ENCODE data around the gene MYCBP.

MYCBP gene

GRCh38 chr1:38896169-38896568, 23.0 kb upstream of the MYCBP start:
- POLR2A ChIA-PET, result interaction anchor here (0.6 kb wide), 1 partner anchor 20 kb away, joined by 3 read pairs; no protein-coding TSS in a partner anchor
- no peak overlapping the region for H3K27ac ChIP-seq (ENCODE audit: extremely low read depth, low read depth, low read length)
- H3K9me3 ChIP-seq (ENCODE audit: control insufficient read depth, insufficient read depth, low read depth, low read length), result no peaks in the 10 kb centered on the region
- H3K36me3 ChIP-seq (ENCODE audit: control insufficient read depth in 2 of 2, insufficient read depth in 1 of 2, low read length in 2 of 2), result no peaks in the 10 kb centered on the region
- no peaks in the 10 kb centered on the region for H3K4me1 ChIP-seq (ENCODE audit: control insufficient read depth, insufficient read depth, low read length)
- TF ChIP-seq ZNF48 (tag by site-specific recombination; IDR thresholded peaks at IDR 0.05) (no peak), ZNF184 (tag by site-specific recombination; IDR thresholded peaks at IDR 0.05) (no peak), ZNF121 (tag by site-specific recombination; IDR thresholded peaks at IDR 0.05) (no peak), ZSCAN4 (tag by site-specific recombination; IDR thresholded peaks at IDR 0.05) (no peak), ZBTB8A (tag by site-specific recombination; IDR thresholded peaks at IDR 0.05) (no peak), YY1 (tag by site-specific recombination; IDR thresholded peaks at IDR 0.05) (no peak), ZNF777 (tag by site-specific recombination; IDR thresholded peaks at IDR 0.05; ENCODE audit: borderline replicate concordance) (no peak), ZNF146 (tag by site-specific recombination; IDR thresholded peaks at IDR 0.05) (no peak), AEBP2 (tag by site-specific recombination; IDR thresholded peaks at IDR 0.05; ENCODE audit: borderline replicate concordance) (no peak), GFI1B (tag by site-specific recombination; IDR thresholded peaks at IDR 0.05) (no peak), ZNF398 (tag by site-specific recombination; IDR thresholded peaks at IDR 0.05) (no peak)
- CTCF ChIA-PET, result no interaction called here
- no peak overlapping the region for H3K4me3 ChIP-seq (ENCODE audit: low read depth, low read length)

GRCh38 chr1:38892976-38893375, 19.8 kb upstream of the MYCBP start:
- TF ChIP-seq ZNF747 (tag by site-specific recombination; IDR thresholded peaks at IDR 0.05) (no peak), ZNF561 (tag by site-specific recombination; IDR thresholded peaks at IDR 0.05; ENCODE audit: borderline replicate concordance) (no peak), BCL6B (tag by site-specific recombination; IDR thresholded peaks at IDR 0.05) (no peak), ZNF341 (tag by site-specific recombination; IDR thresholded peaks at IDR 0.05; ENCODE audit: low read depth) (no peak), ZBTB21 (tag by site-specific recombination; IDR thresholded peaks at IDR 0.05) (no peak), ZNF148 (tag by site-specific recombination; IDR thresholded peaks at IDR 0.05; ENCODE audit: borderline replicate concordance) (no peak), ZNF639 (tag by site-specific recombination; IDR thresholded peaks at IDR 0.05) (no peak), ZNF157 (tag by site-specific recombination; IDR thresholded peaks at IDR 0.05) (no peak), ZNF169 (tag by site-specific recombination; IDR thresholded peaks at IDR 0.05) (no peak), ZNF404 (tag by site-specific recombination; IDR thresholded peaks at IDR 0.05) (no peak), IKZF3 (tag by site-specific recombination; IDR thresholded peaks at IDR 0.05) (no peak)
- no peaks in the 10 kb centered on the region for H3K4me1 ChIP-seq (ENCODE audit: control insufficient read depth, insufficient read depth, low read length)
- H3K27ac ChIP-seq (ENCODE audit: extremely low read depth, low read depth, low read length), result no peak overlapping the region
- H3K4me3 ChIP-seq (ENCODE audit: low read depth, low read length), result no peak overlapping the region
- CTCF ChIA-PET, result interaction anchor here (0.6 to 2.0 kb wide), 3 partner anchors 11 to 199 kb away, joined by 4 to 7 read pairs (median 6); partner anchors contain the start of gene GJA9
- POLR2A ChIA-PET, result no interaction called here
- H3K9me3 ChIP-seq (ENCODE audit: control insufficient read depth, insufficient read depth, low read depth, low read length), result no peaks in the 10 kb centered on the region
- H3K36me3 ChIP-seq (ENCODE audit: control insufficient read depth in 2 of 2, insufficient read depth in 1 of 2, low read length in 2 of 2), result no peaks in the 10 kb centered on the region
